Neuronal stem cell (in vitro differentiated cells): Measurements from ENCODE around the gene STK10.

Experiments used
- DNase-seq: peaks from one replicate; pipeline ENCODE4 v3.0.0-alpha.2; 2013; ENCODE audit warnings: low spot score
- H2AFZ ChIP-seq: one replicate; pipeline ENCODE4 v1.6.1; 2013; ENCODE audit warnings: mild to moderate bottlenecking, low read length, inconsistent platforms
- H2AK5ac ChIP-seq: 2 replicates; pipeline ENCODE4 v1.6.1; 2013; ENCODE audit warnings: low read depth, mild to moderate bottlenecking, inconsistent platforms, low read length, moderate library complexity, mixed read lengths
- H2BK120ac ChIP-seq: 2 replicates; pipeline ENCODE4 v1.6.1; 2013; ENCODE audit warnings: low read depth, mild to moderate bottlenecking, inconsistent platforms, low read length, moderate library complexity, mixed read lengths
- H2BK12ac ChIP-seq: one replicate; pipeline ENCODE4 v1.6.1; 2013; ENCODE audit warnings: low read length, inconsistent platforms
- H2BK15ac ChIP-seq: 2 replicates; pipeline ENCODE4 v1.6.1; 2013; ENCODE audit warnings: mild to moderate bottlenecking, low read length, inconsistent platforms, mixed read lengths
- H2BK5ac ChIP-seq: one replicate; pipeline ENCODE4 v1.6.1; 2013; ENCODE audit warnings: inconsistent platforms, mild to moderate bottlenecking, low read length, moderate library complexity
- H3K14ac ChIP-seq: one replicate; pipeline ENCODE4 v1.6.1; 2013; ENCODE audit warnings: low read length, inconsistent platforms
- H3K18ac ChIP-seq: 2 replicates; pipeline ENCODE4 v1.6.1; 2013; ENCODE audit warnings: low read length, inconsistent platforms
- H3K23ac ChIP-seq: 2 replicates; pipeline ENCODE4 v1.6.1; 2013; ENCODE audit warnings: low read depth, mild to moderate bottlenecking, mixed read lengths, low read length, inconsistent platforms; ENCODE audit not compliant: poor library complexity
- H3K27ac ChIP-seq: replicated peaks from 3 replicates; pipeline ENCODE4 v1.5.1; 2013; ENCODE audit warnings: low read length, inconsistent platforms
- H3K27me3 ChIP-seq, 3 experiments: 2 replicates each; pipeline ENCODE4 v1.6.1; 2013; ENCODE audit warnings: low read length in 3 of 3, mild to moderate bottlenecking in 2 of 3, inconsistent platforms in 1 of 3, low read depth in 1 of 3, mixed read lengths in 1 of 3, moderate library complexity in 1 of 3; ENCODE audit not compliant: control insufficient read depth in 3 of 3, insufficient read depth in 3 of 3
- H3K36me3 ChIP-seq, 2 donors: replicated peaks in 1 of 2; 2 replicates each; pipeline ENCODE4 v1.6.1; 2013; ENCODE audit warnings: low read length in 2 of 2; ENCODE audit not compliant: control insufficient read depth in 2 of 2, insufficient read depth in 2 of 2
- H3K4ac ChIP-seq: 2 replicates; pipeline ENCODE4 v1.6.1; 2013; ENCODE audit warnings: inconsistent platforms, mild to moderate bottlenecking, low read length, moderate library complexity
- H3K4me1 ChIP-seq, 2 donors: 1 replicate in 1 of 2; 2 replicates in 1 of 2; pipeline ENCODE4 v1.6.1; 2013; ENCODE audit warnings: low read length in 2 of 2, low read depth in 1 of 2; ENCODE audit not compliant: control insufficient read depth in 2 of 2, insufficient read depth in 1 of 2
- H3K4me2 ChIP-seq: one replicate; pipeline ENCODE4 v1.6.1; 2013; ENCODE audit warnings: mild to moderate bottlenecking, low read length, inconsistent platforms; ENCODE audit not compliant: insufficient read depth, poor library complexity, severe bottlenecking
- H3K4me3 ChIP-seq, 2 donors: 2 replicates each; pipeline ENCODE4 v1.5.1; 2013; ENCODE audit warnings: low read length in 2 of 2, mild to moderate bottlenecking in 2 of 2, inconsistent platforms in 1 of 2, moderate library complexity in 1 of 2
- H3K79me1 ChIP-seq: one replicate; pipeline ENCODE4 v1.6.1; 2013; ENCODE audit warnings: low read depth, mild to moderate bottlenecking, inconsistent platforms, low read length, moderate library complexity
- H3K9ac ChIP-seq: one replicate; pipeline ENCODE4 v1.6.1; 2013; ENCODE audit warnings: mild to moderate bottlenecking, low read depth, low read length, inconsistent platforms; ENCODE audit not compliant: poor library complexity
- H3K9me3 ChIP-seq, 2 donors: replicated peaks in 1 of 2; 2 replicates each; pipeline versions ENCODE3 to v1.6.1; 2013; ENCODE audit warnings: low read length in 2 of 2, mild to moderate bottlenecking in 2 of 2, inconsistent platforms in 1 of 2, low read depth in 1 of 2, mixed read lengths in 1 of 2, moderate library complexity in 1 of 2; ENCODE audit not compliant: control insufficient read depth in 2 of 2, insufficient read depth in 1 of 2
- H4K8ac ChIP-seq: one replicate; pipeline ENCODE4 v1.6.1; 2013; ENCODE audit warnings: low read depth, mild to moderate bottlenecking, inconsistent platforms, low read length, moderate library complexity
- H4K91ac ChIP-seq: one replicate; pipeline ENCODE4 v1.6.1; 2013; ENCODE audit warnings: low read length, low read depth, mild to moderate bottlenecking, inconsistent platforms; ENCODE audit not compliant: poor library complexity
- WGBS, 2 donors: extraction: QIAGEN DNeasy Blood & Tissue Kit; methylation state at CpG; one replicate each; pipeline ENCODE4 v1.1.7; 2013; ENCODE audit warnings: missing lambda C conversion rate in 2 of 2, mixed read lengths in 1 of 2; ENCODE audit not compliant: insufficient read length in 2 of 2, insufficient replicate concordance in 1 of 2; ENCODE audit errors: extremely low coverage in 2 of 2; 5-methylcytosine and 5-hydroxymethylcytosine counted together

The STK10 gene

GRCh38 chr5:172005708-172006320, 182.2 kb downstream of the STK10 start:
- Histone ChIP-seq H2BK120ac (no peak overlapping the region), H2BK5ac (peak overlapping the region; percentile 94), H3K14ac (no peak overlapping the region), H2BK15ac (peak overlapping the region; percentile 43), H4K91ac (no peak overlapping the region), H3K4me3 (peak overlapping the region; percentile 92 to 94), H3K4me1 (peaks cover 0 to 9% of the 10 kb centered on the region in 2 donors), H4K8ac (no peak overlapping the region), H3K23ac (peak overlapping the region; percentile 35), H3K4ac (peak overlapping the region; percentile 46), H3K9me3 (peaks cover 0 to 6% of the 10 kb centered on the region in 2 donors), H3K27ac (peak overlapping the region; percentile 98), H3K36me3 (peaks cover 0 to 3% of the 10 kb centered on the region in 2 donors), H3K79me1 (no peaks in the 10 kb centered on the region), H2AFZ (peak overlapping the region; percentile 97), H2AK5ac (peak overlapping the region; percentile 30), H2BK12ac (no peak overlapping the region), H3K27me3 (no peaks in the 10 kb centered on the region), H3K9ac (peak overlapping the region; percentile 99), H3K18ac (peak overlapping the region; percentile 99), H3K4me2 (peak overlapping the region; percentile 45)
- DNase-seq = peak; percentile 37
- no CpG with 5 or more reads among the region's 34 CpGs for WGBS, 2 donors

GRCh38 chr5:172004824-172005237, 183.2 kb downstream of the STK10 start:
- peaks cover 0 to 8% of the 10 kb centered on the region in 2 donors for H3K9me3 ChIP-seq
- no peak overlapping the region for H2BK15ac ChIP-seq
- H3K27ac ChIP-seq = no peak overlapping the region
- DNase-seq = no peak
- H3K4me3 ChIP-seq = peak overlapping the region; percentile 92 to 94
- no peak overlapping the region for H3K14ac ChIP-seq
- WGBS, 2 donors = no CpG with 5 or more reads among the region's 3 CpGs
- H3K9ac ChIP-seq = no peak overlapping the region
- peak overlapping the region; percentile 45 for H3K4me2 ChIP-seq
- H3K4me1 ChIP-seq = peaks cover 4 to 9% of the 10 kb centered on the region in 2 donors
- no peaks in the 10 kb centered on the region for H3K79me1 ChIP-seq
- peaks cover 0 to 3% of the 10 kb centered on the region in 2 donors for H3K36me3 ChIP-seq
- no peak overlapping the region for H3K18ac ChIP-seq
- H4K8ac ChIP-seq = no peak overlapping the region
- H3K27me3 ChIP-seq = no peaks in the 10 kb centered on the region
- no peak overlapping the region for H2AFZ ChIP-seq
- no peak overlapping the region for H3K23ac ChIP-seq
- no peak overlapping the region for H2AK5ac ChIP-seq
- H2BK5ac ChIP-seq = no peak overlapping the region
- no peak overlapping the region for H2BK12ac ChIP-seq
- H4K91ac ChIP-seq = no peak overlapping the region
- no peak overlapping the region for H2BK120ac ChIP-seq
- H3K4ac ChIP-seq = no peak overlapping the region

GRCh38 chr5:172003746-172004145, 184.3 kb downstream of the STK10 start:
- no peak overlapping the region for H2BK15ac ChIP-seq
- WGBS, 2 donors = 100% methylated on average over 1 of the region's 1 CpG; no CpG with 5 or more reads in 1 of the 2 donors

GRCh38 chr5:172002840-172003512, 185.0 kb downstream of the STK10 start:
- peaks cover 3 to 4% of the 10 kb centered on the region in 2 donors for H3K4me1 ChIP-seq
- H3K4me2 ChIP-seq = no peak overlapping the region
- no CpG with 5 or more reads among the region's 6 CpGs for WGBS, 2 donors
- no peak overlapping the region for H3K9ac ChIP-seq
- no peak overlapping the region for H3K23ac ChIP-seq
- H2AFZ ChIP-seq = no peak overlapping the region
- no peak overlapping the region for H4K91ac ChIP-seq
- H2AK5ac ChIP-seq = no peak overlapping the region
- no peak overlapping the region for H3K27ac ChIP-seq
- H3K79me1 ChIP-seq = peaks cover 2% of the 10 kb centered on the region
- H3K4ac ChIP-seq = no peak overlapping the region
- H4K8ac ChIP-seq = no peak overlapping the region
- no peak overlapping the region for H3K4me3 ChIP-seq
- no peak overlapping the region for H2BK5ac ChIP-seq
- H3K36me3 ChIP-seq = peaks cover 0 to 3% of the 10 kb centered on the region in 2 donors
- no peaks in the 10 kb centered on the region for H3K27me3 ChIP-seq
- H2BK120ac ChIP-seq = no peak overlapping the region
- no peak overlapping the region for H3K14ac ChIP-seq
- no peak overlapping the region for H3K18ac ChIP-seq
- DNase-seq = no peak
- H2BK15ac ChIP-seq = no peak overlapping the region
- no peak overlapping the region for H2BK12ac ChIP-seq
- H3K9me3 ChIP-seq = peaks cover 0 to 8% of the 10 kb centered on the region in 2 donors

More at GRCh38 chr5:172003746-172004145, 184.3 kb downstream of the STK10 start:
- no peak overlapping the region for H2BK12ac ChIP-seq
- no peak overlapping the region for H4K91ac ChIP-seq
- no peak overlapping the region for H3K4me3 ChIP-seq
- H3K4me2 ChIP-seq = no peak overlapping the region
- H3K9ac ChIP-seq = no peak overlapping the region
- H3K27ac ChIP-seq = no peak overlapping the region
- H2AFZ ChIP-seq = no peak overlapping the region
- H3K36me3 ChIP-seq = peaks cover 0 to 3% of the 10 kb centered on the region in 2 donors
- no peak overlapping the region for H3K23ac ChIP-seq
- peaks cover 0 to 8% of the 10 kb centered on the region in 2 donors for H3K9me3 ChIP-seq
- no peaks in the 10 kb centered on the region for H3K79me1 ChIP-seq
- H2BK5ac ChIP-seq = no peak overlapping the region
- DNase-seq = no peak
- H2BK120ac ChIP-seq = no peak overlapping the region
- no peak overlapping the region for H4K8ac ChIP-seq
- no peak overlapping the region for H3K18ac ChIP-seq
- no peak overlapping the region for H3K14ac ChIP-seq
- peaks cover 4 to 6% of the 10 kb centered on the region in 2 donors for H3K4me1 ChIP-seq
- H2AK5ac ChIP-seq = no peak overlapping the region
- no peak overlapping the region for H3K4ac ChIP-seq
- no peaks in the 10 kb centered on the region for H3K27me3 ChIP-seq
